ENCODE measurements around the gene STN1.

STN1 gene

DNA sequence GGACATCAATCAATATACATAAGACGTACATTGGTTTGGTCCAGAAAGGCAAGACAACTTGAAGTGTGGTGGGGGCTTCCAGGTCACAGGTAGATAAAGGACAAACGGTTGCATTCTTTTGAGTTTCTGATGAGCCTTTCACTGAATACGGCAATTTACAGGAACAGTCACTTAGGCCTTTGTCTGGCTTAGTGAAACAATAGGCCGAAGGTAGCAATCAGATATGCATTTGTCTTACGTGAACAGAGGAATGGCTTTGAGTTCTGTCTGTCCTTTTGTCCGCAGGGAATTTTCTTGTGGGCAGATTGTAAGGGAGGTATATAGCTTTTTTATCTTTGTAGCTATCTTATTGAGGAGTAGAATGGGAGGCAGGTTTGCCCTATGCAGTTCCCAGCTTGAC is 10.8 kb upstream of the STN1 start:
- no peak for DNase-seq

GRCh38 chr10:103926722-103927319 is 8.8 kb upstream of the STN1 start:
- DNase-seq: no peak

- DNase-seq: no peak
Observed at GRCh38 chr10:103925591-103925990, 7.6 kb upstream of the STN1 start.

DNA sequence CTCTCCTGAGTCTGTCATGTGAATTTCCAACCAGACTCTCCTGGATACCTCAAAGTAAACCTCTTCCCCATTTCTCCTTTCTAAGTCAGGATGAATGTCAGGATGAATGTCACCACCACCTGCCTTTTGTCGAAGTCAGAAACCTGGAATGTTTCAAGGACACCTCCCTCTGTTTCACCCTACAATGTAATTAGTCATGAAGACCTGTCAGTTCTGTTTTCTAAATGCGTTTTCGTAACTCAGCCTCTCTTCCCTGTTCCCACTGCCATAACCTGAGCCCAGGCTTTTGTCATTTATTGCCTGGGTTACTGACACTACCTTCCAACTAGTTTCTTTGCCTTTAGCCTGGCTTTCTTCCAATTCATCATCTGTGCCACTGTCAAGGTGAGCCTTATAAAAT is 5.5 kb upstream of the STN1 start:
- no peak for DNase-seq

- DNase-seq: no peak
Observed at GRCh38 chr10:103922659-103923058, 4.7 kb upstream of the STN1 start.

GRCh38 chr10:103921750-103922195 is 3.8 kb upstream of the STN1 start:
- peak; percentile 44 for DNase-seq

- no peak for DNase-seq
Observed at GRCh38 chr10:103921248-103921647, 3.3 kb upstream of the STN1 start.

DNA sequence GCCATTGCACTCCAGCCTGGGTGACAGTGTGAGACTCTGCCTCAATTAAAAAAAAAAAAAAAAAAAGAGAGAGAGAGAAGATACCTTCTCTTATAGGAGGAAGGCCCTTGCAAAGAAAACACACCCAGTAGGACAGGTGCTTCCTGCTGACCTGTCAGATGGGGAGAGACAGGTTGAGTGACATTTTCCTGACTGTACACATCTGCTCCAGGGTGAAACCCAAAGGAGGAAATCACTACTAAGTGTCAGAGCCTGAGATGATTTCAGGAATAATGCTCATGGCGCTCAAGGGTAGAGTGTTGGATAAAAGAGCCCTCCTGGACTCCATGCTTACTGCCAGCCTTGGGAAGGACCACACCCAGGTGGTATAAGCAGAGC is 1.7 kb upstream of the STN1 start:
- DNase-seq: no peak

GRCh38 chr10:103917302-103918052 is 507 bp downstream of the STN1 start:
- peak; percentile 19 for DNase-seq

- no peak for DNase-seq
Observed at GRCh38 chr10:103916876-103917275, 1.1 kb downstream of the STN1 start.

DNA sequence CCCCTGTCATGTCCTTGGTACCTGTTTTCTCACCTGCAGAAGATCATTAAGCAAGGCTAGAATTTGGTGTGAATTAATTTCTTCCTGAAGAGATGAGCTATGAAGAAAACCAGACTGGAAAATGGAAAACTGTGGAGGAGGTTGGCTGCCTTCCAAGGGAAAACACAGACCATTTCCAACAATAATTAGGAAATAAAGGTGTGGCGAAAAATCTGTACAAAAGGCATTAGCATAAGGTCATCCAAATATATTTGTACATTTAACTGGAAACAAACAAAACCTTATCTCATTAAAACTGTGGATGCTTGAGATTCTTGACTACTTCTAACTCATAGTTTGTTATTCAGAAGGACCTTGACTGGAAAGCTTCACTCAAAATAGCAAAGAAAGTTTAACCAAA is 1.7 kb downstream of the STN1 start:
- no peak for DNase-seq

DNA sequence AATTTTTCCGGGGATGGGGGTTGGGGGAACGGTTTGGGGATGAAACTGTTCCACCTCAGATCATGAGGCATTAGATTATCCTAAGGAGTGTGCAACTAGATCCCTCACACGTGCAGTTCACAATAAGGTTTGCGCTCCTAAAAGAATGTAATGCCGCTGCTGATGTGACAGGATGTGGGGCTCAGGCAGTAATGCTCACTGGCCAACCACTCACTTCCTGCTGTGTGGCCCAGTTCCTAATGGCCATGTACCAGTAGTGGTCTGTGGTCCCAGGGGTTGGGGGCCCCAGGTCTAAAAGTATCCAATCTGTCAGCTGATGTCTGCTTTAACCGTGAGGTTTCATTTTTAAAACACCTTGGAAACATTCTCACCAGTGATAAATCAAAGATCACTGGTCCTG is 2.2 kb downstream of the STN1 start:
- DNase-seq: no peak

DNA sequence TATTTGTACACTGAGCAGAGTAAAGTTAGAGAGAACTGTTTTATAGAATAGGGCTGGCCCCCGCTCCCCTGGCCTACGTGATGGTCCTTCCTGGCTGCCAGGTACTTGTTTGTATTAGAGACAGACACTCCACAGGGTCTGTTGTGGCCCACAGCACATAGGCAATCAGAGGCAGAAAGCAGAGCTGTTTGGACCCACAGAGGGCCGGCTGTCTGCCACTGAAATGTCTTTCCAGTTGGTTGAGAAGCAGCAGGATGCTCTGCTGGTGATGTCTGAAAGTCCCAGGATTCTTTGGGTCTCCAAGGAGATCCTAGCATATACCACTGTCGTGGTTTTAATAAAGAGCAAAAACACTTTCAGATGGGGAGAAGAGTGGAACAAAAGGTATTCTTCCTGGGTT is 5.2 kb downstream of the STN1 start:
- DNase-seq: no peak

GRCh38 chr10:103911021-103911459 is 6.9 kb downstream of the STN1 start:
- DNase-seq: peak; percentile 10

DNA sequence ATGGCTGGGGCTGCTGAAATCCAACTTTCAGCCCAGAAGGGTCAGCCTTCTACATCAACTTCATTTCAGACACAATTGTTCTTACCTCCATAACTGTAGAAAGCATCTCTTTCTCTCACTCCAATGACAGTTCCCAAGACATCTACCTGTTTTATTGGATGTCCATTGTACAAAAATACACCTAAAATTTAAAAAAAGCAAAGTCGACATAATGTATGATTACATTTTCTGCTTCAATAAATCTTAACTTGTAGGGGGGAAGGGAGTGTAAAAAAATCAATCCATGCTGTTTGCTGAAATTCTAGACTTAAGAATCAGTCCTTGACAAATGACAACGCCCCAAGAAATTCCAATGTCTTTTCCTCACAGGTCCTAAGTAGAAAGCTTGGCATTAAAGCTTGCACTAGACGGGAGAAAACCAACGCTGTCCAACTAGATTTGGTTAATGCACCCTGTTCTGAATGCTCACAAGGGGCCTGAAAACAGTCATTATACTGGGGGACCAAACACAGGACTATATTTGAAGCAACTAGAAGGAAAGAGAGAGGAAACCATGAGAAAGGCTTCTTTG is 7.5 kb downstream of the STN1 start:
- no peak for DNase-seq

DNA sequence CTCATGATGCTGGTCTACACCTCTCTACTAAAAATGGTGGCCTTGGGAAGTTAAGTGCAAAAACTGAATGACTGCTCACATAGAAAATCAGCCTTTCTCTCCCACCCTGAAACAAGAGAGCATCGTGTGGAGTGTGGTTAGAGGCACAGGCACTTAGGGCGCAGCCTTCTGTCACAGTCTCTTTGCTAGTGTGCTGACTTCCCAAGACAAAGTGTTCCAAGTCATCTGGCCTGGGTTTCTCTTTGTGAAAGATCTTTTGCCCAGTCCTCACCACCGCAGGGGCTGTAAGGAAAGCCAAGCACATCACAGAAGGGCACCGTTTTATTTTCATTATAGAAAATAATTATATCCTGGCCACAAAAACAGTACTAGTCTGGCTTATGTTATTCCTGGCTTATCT is 12.5 kb downstream of the STN1 start:
- no peak for DNase-seq

DNA sequence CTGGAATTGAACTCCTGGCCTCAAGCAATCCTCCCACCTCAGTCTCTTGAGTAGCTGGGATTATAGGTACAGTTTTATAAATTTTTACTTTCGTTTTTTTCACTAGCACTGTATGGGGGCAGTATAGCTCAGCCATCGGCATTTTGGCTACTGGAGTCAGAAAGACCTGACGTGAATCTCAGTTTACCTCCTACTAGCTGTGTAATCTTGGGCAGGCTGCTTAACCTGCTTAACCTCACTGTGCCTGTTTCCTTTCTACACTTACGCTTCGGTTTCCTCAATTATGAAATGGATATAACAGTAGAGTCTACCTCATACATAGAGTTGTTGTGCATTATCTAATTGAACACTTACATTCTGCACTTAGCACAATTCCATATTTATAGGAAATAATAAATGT is 16.7 kb downstream of the STN1 start:
- no peak for DNase-seq

- DNase-seq: no peak
Observed at GRCh38 chr10:103899312-103899711, 18.7 kb downstream of the STN1 start.

GRCh38 chr10:103897241-103897774 is 20.7 kb downstream of the STN1 start:
- no peak for DNase-seq

GRCh38 chr10:103896225-103896624 is 21.8 kb downstream of the STN1 start:
- no peak for DNase-seq

- no peak for DNase-seq
Observed at GRCh38 chr10:103895411-103896186, 22.4 kb downstream of the STN1 start.

DNA sequence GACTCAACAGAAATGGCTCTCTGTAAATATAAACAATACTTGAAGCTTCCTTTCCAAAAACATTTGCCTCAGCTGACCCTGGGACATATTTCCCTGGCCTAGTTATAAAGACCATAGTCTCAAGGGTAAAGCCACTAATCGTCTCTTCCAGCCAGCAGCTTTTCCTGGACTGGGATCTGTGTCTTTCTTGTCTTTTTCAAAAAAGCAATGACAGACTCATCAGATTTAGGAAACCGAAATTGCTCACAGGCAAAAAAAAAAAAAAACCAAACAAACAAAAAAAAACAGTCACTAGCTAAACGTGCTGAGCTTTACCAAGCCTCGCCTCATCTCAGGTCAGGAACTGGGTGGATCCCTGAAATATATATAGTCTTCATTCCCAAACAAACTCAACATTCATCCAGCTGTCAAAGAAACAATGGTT is 23.5 kb downstream of the STN1 start:
- DNase-seq: no peak

- DNase-seq: no peak
Observed at GRCh38 chr10:103893817-103894216, 24.2 kb downstream of the STN1 start.

Measured in stimulated activated CD4-positive, alpha-beta T cell treated with anti-CD3 and anti-CD28 coated beads, Interleukin-1b, Interleukin-23, amount 100 ng/mL, for 48 hours (primary cell).